K562 (cell line): Measurements from ENCODE around the gene WASF1. TPM values are rescaled to one million over a fixed set of nuclear protein-coding genes. Genes with fewer than 3 reads are reported as not detected.
A peak's percentile ranks its signal among the peaks of the same experiment; 100 is the strongest.

ENCODE experiments used
- CAMTA2 ChIP-seq: fragments of 250-450 bp; sonication (Bioruptor Pico); conservative IDR thresholded peaks from 2 replicates; pipeline ENCODE4 v1.5.1; 2022
- MEIS2 ChIP-seq: fragments of 450-650 bp; IDR thresholded peaks from 2 replicates; pipeline ENCODE4 v1.6.1; 2014; ENCODE audit warnings: mild to moderate bottlenecking; ENCODE audit not compliant: partially characterized antibody
- PBX2 ChIP-seq, 2 experiments: IDR thresholded peaks in 1 of 2; conservative IDR thresholded peaks in 1 of 2; 2 replicates each; pipeline ENCODE4 v1.6.1; 2016; ENCODE audit warnings: low read depth in 2 of 2, mild to moderate bottlenecking in 1 of 2, missing compliant biosample characterization in 1 of 2, missing genetic modification characterization in 1 of 2, moderate library complexity in 1 of 2
- PKNOX1 ChIP-seq: fragments of 450-650 bp; IDR thresholded peaks from 2 replicates; pipeline ENCODE4 v1.6.1; 2016
- SP2 ChIP-seq: IDR thresholded peaks from 2 replicates; pipeline ENCODE4 v1.6.1; 2011; ENCODE audit warnings: mild to moderate bottlenecking, low read depth, low read length, moderate library complexity; ENCODE audit not compliant: poor library complexity, severe bottlenecking; ENCODE audit errors: extremely low read depth
- ZFX ChIP-seq: sonication (generic); formaldehyde crosslinking; IDR thresholded peaks from 2 replicates; pipeline ENCODE4 v1.8.0; 2022; ENCODE audit warnings: mild to moderate bottlenecking, missing genetic modification reagents, moderate library complexity
- ZNF124 ChIP-seq: sonication (generic); formaldehyde crosslinking; IDR thresholded peaks from 2 replicates; pipeline ENCODE4 v1.8.1; 2022; ENCODE audit warnings: missing genetic modification reagents
- ZNF699 ChIP-seq: fragments of 250-450 bp; sonication (Bioruptor Pico); IDR thresholded peaks from 2 replicates; pipeline ENCODE4 v1.8.0; 2021; ENCODE audit warnings: mild to moderate bottlenecking, moderate library complexity; ENCODE audit not compliant: insufficient replicate concordance
- polyA plus RNA-seq, 8 experiments: library from polyadenylated mRNA; depleted of rRNA in 4 of 8; stranded (reverse) in 5 of 8; unstranded in 3 of 8; fragments of >200 nt; fragmentation: Nextera tagmentation in 2 of 8; fragmentation: Illumina TruSeq in 1 of 8; extraction: Ambion mirVana in 2 of 8; extraction: Trizol in 1 of 8; gene quantifications; 2 replicates each; pipeline versions ENCODE4 v1.2.1 to v1.2.3, GENCODE V29; 2011 to 2014; ENCODE audit warnings: inconsistent platforms in 1 of 8, missing spikeins in 1 of 8
- total RNA-seq, 7 experiments: library from RNA; depleted of rRNA in 6 of 7; stranded (reverse); fragments of >200 nt in 6 of 7; fragmentation: Illumina TruSeq in 2 of 7; extraction: Trizol in 2 of 7; gene quantifications; 2 replicates each; pipeline versions ENCODE4 v1.2.1 to v1.2.3, GENCODE V29; 2011 to 2021; ENCODE audit warnings: low replicate concordance in 1 of 7
- TF ChIP-seq, protein P1 (sequence below): fragments of 450-650 bp; IDR thresholded peaks from 2 replicates; pipeline ENCODE4 v1.6.1; 2018; ENCODE audit not compliant: partially characterized antibody

WASF1 gene
- total and polyA plus RNA-seq, 9 of the 15 experiments (the other 6 are each of a cell fraction or from before 2014, with no cell fraction given) = 2.1 to 18.2 (median 7.4) TPM

- TF ChIP-seq PBX2 (CRISPR knock-in tag; IDR thresholded peaks at IDR 0.05; ENCODE audit: low read depth) (no peak), PBX2 (tag; conservative IDR thresholded peaks at IDR 0.05; ENCODE audit: low read depth) (peak; percentile 24; the same call in 1 of the 2 replicates), SP2 (no peak), MEIS2 (peak; percentile 21), ZNF699 (no peak), ZFX (peak; percentile 31; the same call in 1 of the 2 replicates), ZNF124 (no peak), PKNOX1 (peak; percentile 63), CAMTA2 (CRISPR knock-in tag) (no peak)
- TF ChIP-seq, protein P1, sequence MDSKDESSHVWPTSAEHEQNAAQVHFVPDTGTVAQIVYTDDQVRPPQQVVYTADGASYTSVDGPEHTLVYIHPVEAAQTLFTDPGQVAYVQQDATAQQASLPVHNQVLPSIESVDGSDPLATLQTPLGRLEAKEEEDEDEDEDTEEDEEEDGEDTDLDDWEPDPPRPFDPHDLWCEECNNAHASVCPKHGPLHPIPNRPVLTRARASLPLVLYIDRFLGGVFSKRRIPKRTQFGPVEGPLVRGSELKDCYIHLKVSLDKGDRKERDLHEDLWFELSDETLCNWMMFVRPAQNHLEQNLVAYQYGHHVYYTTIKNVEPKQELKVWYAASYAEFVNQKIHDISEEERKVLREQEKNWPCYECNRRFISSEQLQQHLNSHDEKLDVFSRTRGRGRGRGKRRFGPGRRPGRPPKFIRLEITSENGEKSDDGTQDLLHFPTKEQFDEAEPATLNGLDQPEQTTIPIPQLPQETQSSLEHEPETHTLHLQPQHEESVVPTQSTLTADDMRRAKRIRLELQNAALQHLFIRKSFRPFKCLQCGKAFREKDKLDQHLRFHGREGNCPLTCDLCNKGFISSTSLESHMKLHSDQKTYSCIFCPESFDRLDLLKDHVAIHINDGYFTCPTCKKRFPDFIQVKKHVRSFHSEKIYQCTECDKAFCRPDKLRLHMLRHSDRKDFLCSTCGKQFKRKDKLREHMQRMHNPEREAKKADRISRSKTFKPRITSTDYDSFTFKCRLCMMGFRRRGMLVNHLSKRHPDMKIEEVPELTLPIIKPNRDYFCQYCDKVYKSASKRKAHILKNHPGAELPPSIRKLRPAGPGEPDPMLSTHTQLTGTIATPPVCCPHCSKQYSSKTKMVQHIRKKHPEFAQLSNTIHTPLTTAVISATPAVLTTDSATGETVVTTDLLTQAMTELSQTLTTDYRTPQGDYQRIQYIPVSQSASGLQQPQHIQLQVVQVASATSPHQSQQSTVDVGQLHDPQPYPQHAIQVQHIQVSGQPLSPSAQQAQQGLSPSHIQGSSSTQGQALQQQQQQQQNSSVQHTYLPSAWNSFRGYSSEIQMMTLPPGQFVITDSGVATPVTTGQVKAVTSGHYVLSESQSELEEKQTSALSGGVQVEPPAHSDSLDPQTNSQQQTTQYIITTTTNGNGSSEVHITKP = no peak
Observed at GRCh38 chr6:110181131-110182030, 1.9 kb upstream of the WASF1 start (continued).
